OCI-M2 (cell line): ENCODE results near the gene ZNF22.

ENCODE experiments used
- DNase-seq: peaks from one replicate; lab custom pipeline; 2025; ENCODE audit not compliant: unreplicated experiment; lab: John Stamatoyannopoulos, UW

ZNF22 gene

GRCh38 chr10:44989597-44990301, 11.0 kb upstream of the ZNF22 start:
- DNase-seq, result no peak

GRCh38 chr10:44990302-44990655, 10.4 kb upstream of the ZNF22 start:
- DNase-seq, result no peak

GRCh38 chr10:44990965-44991364, 9.8 kb upstream of the ZNF22 start:
- no peak for DNase-seq

GRCh38 chr10:44991571-44991970, 9.2 kb upstream of the ZNF22 start:
- no peak for DNase-seq

- no peak for DNase-seq
Observed at GRCh38 chr10:44992070-44992731, 8.5 kb upstream of the ZNF22 start.

- DNase-seq, result no peak
Observed at GRCh38 chr10:44992732-44993225, 7.9 kb upstream of the ZNF22 start.

GRCh38 chr10:44993226-44993921, 7.3 kb upstream of the ZNF22 start:
- DNase-seq, result no peak

- DNase-seq, result no peak
Observed at GRCh38 chr10:44993922-44994751, 6.6 kb upstream of the ZNF22 start.

- DNase-seq, result no peak
Observed at GRCh38 chr10:44994752-44995530, 5.8 kb upstream of the ZNF22 start.

GRCh38 chr10:44995581-44995913, 5.2 kb upstream of the ZNF22 start:
- DNase-seq, result no peak

GRCh38 chr10:44995914-44996669, 4.6 kb upstream of the ZNF22 start:
- DNase-seq, result no peak

- no peak for DNase-seq
Observed at GRCh38 chr10:44997105-44997748, 3.5 kb upstream of the ZNF22 start.

- DNase-seq, result no peak
Observed at GRCh38 chr10:44998146-44998631, 2.5 kb upstream of the ZNF22 start.

GRCh38 chr10:45000138-45000751, 478 bp upstream of the ZNF22 start:
- no peak for DNase-seq

- DNase-seq, result no peak
Observed at GRCh38 chr10:45001381-45002148, 842 bp downstream of the ZNF22 start.

GRCh38 chr10:45003432-45004000, 2.8 kb downstream of the ZNF22 start:
- DNase-seq, result no peak

- no peak for DNase-seq
Observed at GRCh38 chr10:45004661-45005060, 3.9 kb downstream of the ZNF22 start.

GRCh38 chr10:45005284-45005683, 4.6 kb downstream of the ZNF22 start:
- no peak for DNase-seq
